Lung (tissue), 12 donors: ENCODE data around the gene CCDC8. TPM values are rescaled to one million over a fixed set of nuclear protein-coding genes. Genes with fewer than 3 reads are reported as not detected.

Experiments
- ATAC-seq: fragments of 200-7000 bp; cut with Tn5 transposase; one replicate; pipeline ENCODE4 v1.9.1; 2020; ENCODE audit warnings: moderate number of reproducible peaks; ENCODE audit not compliant: insufficient read depth, low FRiP score
- DNase-seq, 3 donors: peaks; one replicate each; pipeline ENCODE4 v3.0.0-alpha.2; 2013 to 2017
- H3K27ac ChIP-seq, 2 donors: one replicate each; pipeline ENCODE4 v1.5.1; 2013; ENCODE audit warnings: mild to moderate bottlenecking in 2 of 2, moderate library complexity in 2 of 2, control low read depth in 1 of 2, inconsistent platforms in 1 of 2, low read depth in 1 of 2, low read length in 1 of 2
- H3K27me3 ChIP-seq, 3 donors: one replicate each; pipeline ENCODE4 v1.5.1; 2013; ENCODE audit warnings: low read length in 2 of 3; ENCODE audit not compliant: control insufficient read depth in 3 of 3, insufficient read depth in 3 of 3
- H3K36me3 ChIP-seq, 4 donors: one replicate each; pipeline ENCODE4 v1.5.1; 2013; ENCODE audit warnings: low read length in 4 of 4, mild to moderate bottlenecking in 1 of 4, moderate library complexity in 1 of 4; ENCODE audit not compliant: control insufficient read depth in 4 of 4, insufficient read depth in 4 of 4
- H3K4me1 ChIP-seq, 5 donors: one replicate each; pipeline ENCODE4 v1.5.1; 2013; ENCODE audit warnings: low read length in 5 of 5, mild to moderate bottlenecking in 2 of 5, moderate library complexity in 1 of 5; ENCODE audit not compliant: control insufficient read depth in 5 of 5, insufficient read depth in 5 of 5
- H3K4me3 ChIP-seq: one replicate; pipeline ENCODE4 v1.5.1; 2013; ENCODE audit warnings: mild to moderate bottlenecking, control low read depth, moderate library complexity
- H3K9ac ChIP-seq, 2 donors: one replicate each; pipeline ENCODE4 v1.5.1; 2013; ENCODE audit warnings: low read length in 2 of 2, control low read depth in 1 of 2; ENCODE audit not compliant: insufficient read depth in 1 of 2
- H3K9me3 ChIP-seq, 4 donors: one replicate each; pipeline ENCODE4 v1.5.1; 2013; ENCODE audit warnings: low read length in 3 of 4, mild to moderate bottlenecking in 1 of 4, moderate library complexity in 1 of 4; ENCODE audit not compliant: control insufficient read depth in 4 of 4, insufficient read depth in 3 of 4
- CTCF ChIP-seq: IDR thresholded peaks from 2 replicates; pipeline ENCODE4 v1.5.1; 2012; ENCODE audit warnings: mild to moderate bottlenecking; ENCODE audit errors: control extremely low read depth, extremely low read depth
- WGBS, 2 donors: extraction: QIAGEN DNeasy Blood & Tissue Kit; methylation state at CpG; one replicate each; pipeline ENCODE4 v1.1.7; 2013; 5-methylcytosine and 5-hydroxymethylcytosine counted together
- polyA plus RNA-seq, 2 donors: library from polyadenylated mRNA; stranded (reverse); fragments of 200-250 nt; gene quantifications; one replicate each; pipeline ENCODE4 v1.2.1, GENCODE V29; 2013
- total RNA-seq, 2 donors: library from RNA; depleted of rRNA in 1 of 2; stranded (reverse); fragments of >200 nt in 1 of 2; gene quantifications; one replicate each; pipeline ENCODE4 v1.2.1, GENCODE V29; 2014 to 2021
- donor health status: control.
- donor health status: control.
- donor health status: Bipolar disorder and iron deficiency.
- donor health status: healthy.
- donor health status: DM: yes; HTN: yes; CAD: no.

Gene CCDC8
- total and polyA plus RNA-seq, 4 donors: 3.9 to 45.7 (median 13.0) TPM

- ATAC-seq (no peak), DNase-seq (peak in 2 of 3 donors; percentile 32 to 49)
- Histone ChIP-seq H3K9me3 (no peaks in the 10 kb centered on the region), H3K4me3 (no peak overlapping the region), H3K36me3 (no peaks in the 10 kb centered on the region), H3K4me1 (peaks cover 0 to 4% (median 0%) of the 10 kb centered on the region in 5 donors), H3K27ac (no peak overlapping the region), H3K27me3 (no peaks in the 10 kb centered on the region), H3K9ac (no peak overlapping the region)
- WGBS, 2 donors: 46 to 52% methylated on average over 4 of the region's 4 CpGs
- TF ChIP-seq CTCF: no peak
These were observed 38.8 kb upstream of the CCDC8 start for GRCh38 chr19:46452186-46452585.

- no peak for ATAC-seq
- H3K27ac ChIP-seq: no peak overlapping the region
These were observed 38.0 kb upstream of the CCDC8 start for GRCh38 chr19:46451352-46451751.

GRCh38 chr19:46450737-46451136 is 37.4 kb upstream of the CCDC8 start:
- H3K36me3 ChIP-seq: no peaks in the 10 kb centered on the region
- 80 to 84% methylated on average over 5 of the region's 5 CpGs for WGBS, 2 donors
- H3K9me3 ChIP-seq: no peaks in the 10 kb centered on the region
- DNase-seq: no peak
- no peaks in the 10 kb centered on the region for H3K27me3 ChIP-seq
- peaks cover 0 to 4% (median 0%) of the 10 kb centered on the region in 5 donors for H3K4me1 ChIP-seq
- no peak overlapping the region for H3K4me3 ChIP-seq
- TF ChIP-seq CTCF: no peak
- ATAC-seq: no peak
- H3K27ac ChIP-seq: no peak overlapping the region
- no peak overlapping the region for H3K9ac ChIP-seq

More at GRCh38 chr19:46451352-46451751, 38.0 kb upstream of the CCDC8 start:
- no peaks in the 10 kb centered on the region for H3K36me3 ChIP-seq
- H3K9me3 ChIP-seq: no peaks in the 10 kb centered on the region
- no peaks in the 10 kb centered on the region for H3K27me3 ChIP-seq
- no peak overlapping the region for H3K4me3 ChIP-seq
- H3K4me1 ChIP-seq: peaks cover 0 to 4% (median 0%) of the 10 kb centered on the region in 5 donors
- WGBS, 2 donors: 71 to 76% methylated on average over 6 of the region's 6 CpGs
- H3K9ac ChIP-seq: no peak overlapping the region
- DNase-seq: no peak
- no peak for TF ChIP-seq CTCF

- H3K4me1 ChIP-seq: peaks cover 0 to 4% (median 0%) of the 10 kb centered on the region in 5 donors
- H3K9me3 ChIP-seq: no peaks in the 10 kb centered on the region
- no peak for ATAC-seq
- no peak overlapping the region for H3K4me3 ChIP-seq
- no peaks in the 10 kb centered on the region for H3K36me3 ChIP-seq
- TF ChIP-seq CTCF: no peak
- DNase-seq: no peak
- no peaks in the 10 kb centered on the region for H3K27me3 ChIP-seq
- H3K9ac ChIP-seq: no peak overlapping the region
- no peak overlapping the region for H3K27ac ChIP-seq
- WGBS, 2 donors: 58 to 64% methylated on average over 7 of the region's 7 CpGs
These were observed 35.9 kb upstream of the CCDC8 start for GRCh38 chr19:46449228-46449627.
